RCC 7860 (cell line): ENCODE results near the gene DIO3.
"Not testable (repeated sequence)": the region's sequence is repeated elsewhere in the genome, so short reads cannot be mapped to it uniquely, and the experiment has no call there.

Source experiments
- DNase-seq: peaks from one replicate; pipeline ENCODE4 v3.0.0-alpha.2; 2015; ENCODE audit warnings: low spot score
- FAIRE-seq: peaks from 2 replicates; lab custom pipeline; 2012; peaks lifted over from hg19 to GRCh38; lab: Jason Lieb, UNC

DIO3 gene

GRCh38 chr14:101540481-101541462 is 20.5 kb upstream of the DIO3 start:
- FAIRE-seq (no peak), DNase-seq (no peak)

GRCh38 chr14:101542391-101542790 is 18.9 kb upstream of the DIO3 start:
- no peak for DNase-seq
- FAIRE-seq: no peak

- no peak for FAIRE-seq
- DNase-seq: no peak
Measured at GRCh38 chr14:101543814-101544213, 17.5 kb upstream of the DIO3 start.

GRCh38 chr14:101544550-101544949 is 16.7 kb upstream of the DIO3 start:
- DNase-seq (no peak), FAIRE-seq (no peak)

- FAIRE-seq (no peak), DNase-seq (no peak)
Measured at GRCh38 chr14:101546706-101547105, 14.6 kb upstream of the DIO3 start.

- no peak for FAIRE-seq
- no peak for DNase-seq
Measured at GRCh38 chr14:101547107-101547738, 14.1 kb upstream of the DIO3 start.

- DNase-seq: no peak
- no peak for FAIRE-seq
Measured at GRCh38 chr14:101547961-101548669, 13.2 kb upstream of the DIO3 start.

- DNase-seq (no peak), FAIRE-seq (no peak)
Measured at GRCh38 chr14:101548710-101549109, 12.6 kb upstream of the DIO3 start.

GRCh38 chr14:101549154-101549553 is 12.1 kb upstream of the DIO3 start:
- DNase-seq: no peak
- FAIRE-seq: no peak

GRCh38 chr14:101550202-101550912 is 10.9 kb upstream of the DIO3 start:
- not testable (repeated sequence) for FAIRE-seq

GRCh38 chr14:101551729-101552595 is 9.3 kb upstream of the DIO3 start:
- DNase-seq: no peak
- no peak for FAIRE-seq

More at GRCh38 chr14:101550202-101550912, 10.9 kb upstream of the DIO3 start:
- DNase-seq: not testable (repeated sequence)

- no peak for FAIRE-seq
Measured at GRCh38 chr14:101552786-101553231, 8.5 kb upstream of the DIO3 start.

GRCh38 chr14:101553393-101553792 is 7.9 kb upstream of the DIO3 start:
- FAIRE-seq: no peak
- DNase-seq: no peak

More at GRCh38 chr14:101552786-101553231, 8.5 kb upstream of the DIO3 start:
- no peak for DNase-seq

- FAIRE-seq: no peak
- DNase-seq: no peak
Measured at GRCh38 chr14:101553931-101554330, 7.4 kb upstream of the DIO3 start.

GRCh38 chr14:101554991-101555668 is 6.2 kb upstream of the DIO3 start:
- no peak for FAIRE-seq

GRCh38 chr14:101555669-101556043 is 5.6 kb upstream of the DIO3 start:
- not testable (repeated sequence) for DNase-seq, FAIRE-seq

More at GRCh38 chr14:101554991-101555668, 6.2 kb upstream of the DIO3 start:
- no peak for DNase-seq

- DNase-seq (no peak), FAIRE-seq (no peak)
Measured at GRCh38 chr14:101556131-101556530, 5.2 kb upstream of the DIO3 start.

GRCh38 chr14:101556566-101557320 is 4.6 kb upstream of the DIO3 start:
- no peak for FAIRE-seq
- DNase-seq: no peak
